Effector memory CD4-positive, alpha-beta T cell (primary cell): Measurements from ENCODE around the gene KNDC1.
A peak's percentile ranks its signal among the peaks of the same experiment; 100 is the strongest.

ENCODE experiments used
- DNase-seq, 3 donors: peaks; one replicate each; pipeline ENCODE4 v3.0.0-alpha.2; 2020
- H3K27ac ChIP-seq: 2 replicates; pipeline ENCODE4 v1.7.0; 2013; ENCODE audit warnings: mild to moderate bottlenecking, low read length, moderate library complexity; ENCODE audit not compliant: insufficient read depth, poor library complexity, severe bottlenecking
- H3K27me3 ChIP-seq: replicated peaks from 2 replicates; pipeline ENCODE4 v1.7.0; 2013; ENCODE audit warnings: mild to moderate bottlenecking, low read length; ENCODE audit not compliant: insufficient read depth, control insufficient read depth, poor library complexity, severe bottlenecking
- H3K36me3 ChIP-seq: 2 replicates; pipeline ENCODE4 v1.7.0; 2013; ENCODE audit warnings: mild to moderate bottlenecking, low read length, moderate library complexity; ENCODE audit not compliant: control insufficient read depth, insufficient read depth
- H3K4me1 ChIP-seq: 2 replicates; pipeline ENCODE4 v1.7.0; 2013; ENCODE audit warnings: low read length, mild to moderate bottlenecking; ENCODE audit not compliant: control insufficient read depth, insufficient read depth, poor library complexity, severe bottlenecking
- H3K4me3 ChIP-seq: 2 replicates; pipeline ENCODE4 v1.7.0; 2013; ENCODE audit warnings: low read length, low read depth, mild to moderate bottlenecking; ENCODE audit not compliant: insufficient read depth, poor library complexity, severe bottlenecking
- H3K9me3 ChIP-seq: 2 replicates; pipeline ENCODE4 v1.7.0; 2013; ENCODE audit warnings: mild to moderate bottlenecking, low read length, moderate library complexity; ENCODE audit not compliant: control insufficient read depth

The KNDC1 gene

GRCh38 chr10:133269367-133269766 lies 109.3 kb downstream of the KNDC1 start:
- Histone ChIP-seq H3K4me3 (no peak overlapping the region), H3K4me1 (peaks cover 14% of the 10 kb centered on the region), H3K27ac (no peak overlapping the region), H3K27me3 (no peaks in the 10 kb centered on the region), H3K36me3 (peaks cover 74% of the 10 kb centered on the region), H3K9me3 (no peaks in the 10 kb centered on the region)
- DNase-seq, result no peak

GRCh38 chr10:133270204-133270603 lies 110.2 kb downstream of the KNDC1 start:
- Histone ChIP-seq H3K27me3 (no peaks in the 10 kb centered on the region), H3K4me3 (no peak overlapping the region), H3K36me3 (peaks cover 74% of the 10 kb centered on the region), H3K27ac (no peak overlapping the region), H3K4me1 (peaks cover 17% of the 10 kb centered on the region), H3K9me3 (no peaks in the 10 kb centered on the region)
- no peak for DNase-seq

- H3K27me3 ChIP-seq, result no peaks in the 10 kb centered on the region
- no peaks in the 10 kb centered on the region for H3K9me3 ChIP-seq
- DNase-seq, result no peak
- no peak overlapping the region for H3K4me3 ChIP-seq
- H3K36me3 ChIP-seq, result peaks cover 74% of the 10 kb centered on the region
- H3K27ac ChIP-seq, result no peak overlapping the region
- peaks cover 19% of the 10 kb centered on the region for H3K4me1 ChIP-seq
These were observed 110.8 kb downstream of the KNDC1 start for GRCh38 chr10:133270773-133271297.

GRCh38 chr10:133271521-133272300 lies 111.7 kb downstream of the KNDC1 start:
- Histone ChIP-seq H3K4me3 (no peak overlapping the region), H3K27ac (no peak overlapping the region)

GRCh38 chr10:133272301-133272963 lies 112.4 kb downstream of the KNDC1 start:
- Histone ChIP-seq H3K27me3 (no peaks in the 10 kb centered on the region), H3K4me1 (peaks cover 32% of the 10 kb centered on the region), H3K4me3 (no peak overlapping the region), H3K9me3 (no peaks in the 10 kb centered on the region), H3K27ac (no peak overlapping the region), H3K36me3 (peaks cover 64% of the 10 kb centered on the region)
- no peak for DNase-seq

More at GRCh38 chr10:133271521-133272300, 111.7 kb downstream of the KNDC1 start:
- Histone ChIP-seq H3K27me3 (no peaks in the 10 kb centered on the region), H3K36me3 (peaks cover 71% of the 10 kb centered on the region), H3K9me3 (no peaks in the 10 kb centered on the region), H3K4me1 (peaks cover 24% of the 10 kb centered on the region)
- no peak for DNase-seq

- H3K9me3 ChIP-seq, result no peaks in the 10 kb centered on the region
- DNase-seq, result no peak
- H3K27ac ChIP-seq, result peak overlapping the region; percentile 63
- H3K4me1 ChIP-seq, result peaks cover 37% of the 10 kb centered on the region
- no peak overlapping the region for H3K4me3 ChIP-seq
- H3K27me3 ChIP-seq, result no peaks in the 10 kb centered on the region
- peaks cover 58% of the 10 kb centered on the region for H3K36me3 ChIP-seq
These were observed 113.0 kb downstream of the KNDC1 start for GRCh38 chr10:133272964-133273420.

- Histone ChIP-seq H3K4me1 (peaks cover 44% of the 10 kb centered on the region), H3K27ac (peak overlapping the region; percentile 63), H3K4me3 (no peak overlapping the region), H3K9me3 (no peaks in the 10 kb centered on the region), H3K36me3 (peaks cover 52% of the 10 kb centered on the region), H3K27me3 (no peaks in the 10 kb centered on the region)
- DNase-seq, result no peak
These were observed 113.6 kb downstream of the KNDC1 start for GRCh38 chr10:133273534-133274143.

GRCh38 chr10:133274751-133275683 lies 115.0 kb downstream of the KNDC1 start:
- peak overlapping the region; percentile 85 for H3K4me3 ChIP-seq
- peaks cover 52% of the 10 kb centered on the region for H3K4me1 ChIP-seq
- no peaks in the 10 kb centered on the region for H3K27me3 ChIP-seq
- H3K36me3 ChIP-seq, result peaks cover 38% of the 10 kb centered on the region
- no peaks in the 10 kb centered on the region for H3K9me3 ChIP-seq
- DNase-seq, result peak; percentile 81 to 89 (median 82)
- peak overlapping the region; percentile 96 for H3K27ac ChIP-seq

GRCh38 chr10:133275684-133276092 lies 115.7 kb downstream of the KNDC1 start:
- H3K27me3 ChIP-seq, result no peaks in the 10 kb centered on the region
- peak overlapping the region; percentile 96 for H3K27ac ChIP-seq
- H3K36me3 ChIP-seq, result peaks cover 32% of the 10 kb centered on the region
- peaks cover 52% of the 10 kb centered on the region for H3K4me1 ChIP-seq
- peak overlapping the region; percentile 85 for H3K4me3 ChIP-seq
- DNase-seq, result peak in 1 of 3 donors; percentile 19
- H3K9me3 ChIP-seq, result no peaks in the 10 kb centered on the region
